GM12801 (cell line): ENCODE results near the gene ACAD10.

Source experiments
- TF ChIP-seq, protein P1 (sequence below): IDR thresholded peaks from one replicate; pipeline ENCODE4 v1.5.1; 2011; ENCODE audit warnings: control low read depth; ENCODE audit not compliant: insufficient read length; ENCODE audit errors: extremely low read depth

The ACAD10 gene

DNA sequence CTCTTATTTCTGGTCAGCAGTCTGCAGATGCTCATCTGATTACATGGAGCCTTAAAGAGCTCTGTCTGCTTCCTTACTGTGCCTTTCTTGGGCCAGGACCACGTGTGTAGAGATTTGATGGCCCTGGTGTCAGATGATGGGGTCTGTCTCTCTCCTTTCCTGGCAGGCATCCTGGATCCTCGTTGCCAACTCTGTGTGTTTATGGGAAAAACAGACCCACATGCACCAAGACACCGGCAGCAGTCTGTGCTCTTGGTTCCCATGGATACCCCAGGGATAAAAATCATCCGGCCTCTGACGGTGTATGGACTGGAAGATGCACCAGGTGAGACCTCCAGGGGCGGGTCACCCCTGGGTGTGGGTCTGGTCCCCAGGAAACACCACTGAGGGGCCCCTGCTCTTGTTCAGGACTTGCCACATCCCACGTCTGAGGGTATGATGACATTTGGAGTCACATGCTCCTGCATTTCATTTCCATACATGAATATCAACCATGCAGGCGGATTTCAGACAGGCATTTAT, 62.4 kb downstream of the ACAD10 start:
- TF ChIP-seq, protein P1, sequence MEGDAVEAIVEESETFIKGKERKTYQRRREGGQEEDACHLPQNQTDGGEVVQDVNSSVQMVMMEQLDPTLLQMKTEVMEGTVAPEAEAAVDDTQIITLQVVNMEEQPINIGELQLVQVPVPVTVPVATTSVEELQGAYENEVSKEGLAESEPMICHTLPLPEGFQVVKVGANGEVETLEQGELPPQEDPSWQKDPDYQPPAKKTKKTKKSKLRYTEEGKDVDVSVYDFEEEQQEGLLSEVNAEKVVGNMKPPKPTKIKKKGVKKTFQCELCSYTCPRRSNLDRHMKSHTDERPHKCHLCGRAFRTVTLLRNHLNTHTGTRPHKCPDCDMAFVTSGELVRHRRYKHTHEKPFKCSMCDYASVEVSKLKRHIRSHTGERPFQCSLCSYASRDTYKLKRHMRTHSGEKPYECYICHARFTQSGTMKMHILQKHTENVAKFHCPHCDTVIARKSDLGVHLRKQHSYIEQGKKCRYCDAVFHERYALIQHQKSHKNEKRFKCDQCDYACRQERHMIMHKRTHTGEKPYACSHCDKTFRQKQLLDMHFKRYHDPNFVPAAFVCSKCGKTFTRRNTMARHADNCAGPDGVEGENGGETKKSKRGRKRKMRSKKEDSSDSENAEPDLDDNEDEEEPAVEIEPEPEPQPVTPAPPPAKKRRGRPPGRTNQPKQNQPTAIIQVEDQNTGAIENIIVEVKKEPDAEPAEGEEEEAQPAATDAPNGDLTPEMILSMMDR = no peak

DNA sequence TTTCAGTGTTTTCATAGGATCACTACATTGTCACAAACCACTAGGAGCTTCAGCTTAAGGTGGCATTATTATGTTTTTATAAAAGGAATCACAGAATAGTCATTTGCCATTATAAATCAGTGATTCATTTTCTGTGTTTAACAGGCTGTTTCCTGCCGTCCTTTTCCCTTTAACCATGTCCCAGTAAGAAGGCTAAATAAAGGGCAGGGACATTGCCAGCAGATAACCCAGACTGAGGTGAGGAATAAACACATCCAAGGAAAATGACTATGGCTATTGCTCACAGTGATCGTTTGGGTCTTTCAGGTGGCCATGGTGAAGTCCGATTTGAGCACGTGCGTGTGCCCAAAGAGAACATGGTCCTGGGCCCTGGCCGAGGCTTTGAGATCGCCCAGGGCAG, 63.0 kb downstream of the ACAD10 start:
- TF ChIP-seq, protein P1 = no peak

DNA sequence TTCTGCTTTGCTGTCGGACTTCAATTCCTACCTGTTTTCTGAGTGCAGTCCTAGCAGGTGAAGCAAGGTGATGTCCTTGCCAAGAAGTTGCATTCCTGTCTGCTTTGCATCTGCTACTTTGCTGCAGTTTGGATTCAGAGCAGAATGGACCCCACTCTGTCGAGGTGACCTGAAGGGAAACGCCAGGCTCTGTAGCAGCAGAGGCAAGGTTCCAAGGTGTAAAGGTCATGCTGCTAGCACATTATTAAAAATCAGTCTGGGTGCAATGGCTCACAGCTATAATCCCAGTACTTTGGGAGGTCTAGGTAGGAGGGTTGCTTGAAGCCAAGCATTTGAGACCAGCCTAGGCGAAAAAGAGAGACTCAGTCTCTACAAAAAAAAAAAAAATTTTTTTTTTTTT, 63.5 kb downstream of the ACAD10 start:
- TF ChIP-seq, protein P1 = no peak

DNA sequence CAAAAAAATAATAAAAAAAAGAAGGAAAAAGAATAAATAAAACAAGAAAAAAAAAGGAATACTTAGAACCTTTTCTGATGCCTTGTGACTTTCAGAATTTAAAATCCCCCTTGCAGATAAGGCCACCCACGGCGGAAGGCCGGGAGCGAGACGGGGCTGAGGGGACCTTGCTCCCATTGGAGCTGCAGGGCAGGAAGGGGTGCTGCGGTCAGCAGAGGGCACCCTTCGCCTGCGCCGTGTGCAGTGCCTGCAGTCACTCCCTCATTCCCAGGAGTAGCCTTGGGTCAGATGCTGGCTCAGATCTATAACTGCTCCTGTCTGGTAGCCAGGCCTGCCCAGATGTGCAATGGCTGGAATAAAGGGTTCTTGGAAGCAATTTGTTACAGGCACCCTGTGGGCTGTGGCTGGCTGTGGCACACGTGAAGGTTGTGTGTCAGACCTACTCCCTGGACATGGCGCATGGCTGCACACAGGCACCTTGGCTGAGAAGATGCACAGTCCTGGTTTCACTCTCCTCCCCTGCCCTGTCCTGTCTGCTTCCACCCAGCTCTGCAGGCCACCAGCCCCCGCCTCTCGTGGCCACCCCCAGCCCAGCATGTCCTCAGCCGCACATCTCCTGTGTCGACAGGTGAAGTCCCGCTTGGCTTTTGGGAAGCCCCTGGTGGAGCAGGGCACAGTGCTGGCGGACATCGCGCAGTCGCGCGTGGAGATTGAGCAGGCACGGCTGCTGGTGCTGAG, 67.5 kb downstream of the ACAD10 start:
- TF ChIP-seq, protein P1 = no peak

DNA sequence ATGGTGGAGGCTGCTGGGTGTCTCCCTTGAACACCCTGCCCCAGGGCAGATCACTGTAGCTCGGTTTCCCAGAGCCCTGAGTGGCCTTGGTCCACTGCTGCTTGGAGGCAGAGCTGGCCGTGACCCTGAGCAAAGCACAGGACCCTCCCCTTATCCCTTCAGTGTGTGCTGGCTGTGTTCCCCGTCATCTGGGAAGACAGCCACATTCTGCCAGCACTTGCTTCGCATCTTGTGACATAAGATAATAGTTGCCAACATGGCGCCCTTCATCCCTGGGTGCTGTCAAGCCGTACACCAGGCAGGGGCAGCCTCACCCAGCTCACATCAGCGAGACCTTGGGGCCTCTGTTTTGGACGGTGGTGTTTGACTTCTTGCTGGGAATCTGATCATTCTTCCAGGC, 68.8 kb downstream of the ACAD10 start:
- TF ChIP-seq, protein P1 = no peak

DNA sequence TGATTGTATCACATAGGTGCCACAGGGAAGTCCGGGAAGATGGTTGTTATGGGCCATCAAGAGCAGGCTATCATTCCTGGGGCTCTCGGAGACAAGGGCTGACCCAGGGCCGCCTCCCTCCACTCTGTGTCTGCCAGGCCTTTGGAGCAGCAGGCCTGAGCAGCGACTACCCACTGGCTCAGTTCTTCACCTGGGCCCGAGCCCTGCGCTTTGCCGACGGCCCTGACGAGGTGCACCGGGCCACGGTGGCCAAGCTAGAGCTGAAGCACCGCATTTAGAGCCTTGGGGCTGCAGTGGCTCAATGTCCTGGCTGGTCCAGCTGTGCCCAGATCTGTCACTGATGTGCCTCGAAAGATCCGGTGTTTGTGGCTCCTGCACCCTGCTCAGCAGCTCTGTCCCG, 70.3 kb downstream of the ACAD10 start:
- TF ChIP-seq, protein P1 = no peak

DNA sequence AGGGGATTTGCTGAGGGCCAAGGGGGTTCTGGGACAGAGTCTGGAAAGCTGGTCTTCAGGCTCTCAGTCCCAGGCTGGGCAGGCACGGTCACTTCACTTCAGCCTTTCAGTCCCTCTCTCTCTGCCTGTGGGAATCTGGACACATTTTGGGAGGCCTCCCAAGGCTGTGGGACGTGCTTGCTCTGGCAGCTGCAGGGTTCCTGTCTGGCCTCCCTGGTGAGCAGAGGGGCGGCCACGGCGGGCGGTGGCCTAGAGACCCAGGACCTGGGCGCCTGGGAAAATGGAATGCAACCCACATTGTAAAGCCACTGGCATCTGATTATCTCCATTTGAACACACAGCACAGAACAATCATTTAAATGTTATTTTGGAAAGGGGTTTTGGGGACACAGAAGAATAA, 70.8 kb downstream of the ACAD10 start:
- TF ChIP-seq, protein P1 = no peak
